ENCODE data around the gene HOXA6.

- TF ChIP-seq CTCF (IDR thresholded peaks at IDR 0.05) (no peak), EP300 (IDR thresholded peaks at IDR 0.05) (no peak), POLR2A (IDR thresholded peaks at IDR 0.05) (no peak)
These were observed 11.9 kb upstream of the HOXA6 start for GRCh38 chr7:27159266-27160144.
